ENCODE measurements around the gene ANKZF1. TPM values are rescaled to one million over a fixed set of nuclear protein-coding genes. Genes with fewer than 3 reads are reported as not detected.
A peak's percentile ranks its signal among the peaks of the same experiment; 100 is the strongest.

ANKZF1 gene
- total and polyA plus RNA-seq, 2 of the 8 experiments (the other 6 are each of a cell fraction or from before 2014, with no cell fraction given) = 32.5 to 50.1 TPM

DNA sequence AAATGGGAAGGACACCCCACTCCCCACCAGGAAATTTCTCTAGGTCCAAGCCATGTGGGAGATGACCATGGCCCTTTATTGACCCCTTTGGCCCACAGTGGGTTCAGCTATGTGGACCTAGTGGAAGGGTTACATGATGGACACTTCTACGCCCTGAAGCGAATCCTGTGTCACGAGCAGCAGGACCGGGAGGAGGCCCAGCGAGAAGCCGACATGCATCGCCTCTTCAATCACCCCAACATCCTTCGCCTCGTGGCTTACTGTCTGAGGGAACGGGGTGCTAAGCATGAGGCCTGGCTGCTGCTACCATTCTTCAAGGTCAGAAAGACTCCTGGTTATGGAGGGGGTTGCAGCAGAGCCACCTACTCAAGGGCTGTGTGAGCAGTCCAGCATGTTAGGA is 17.0 kb downstream of the ANKZF1 start:
- ChIA-PET CTCF (ENCODE audit: partially characterized antibody) (interaction anchor here (1.4 to 2.5 kb wide), 5 partner anchors 28 to 107 kb away, joined by 3 to 24 read pairs (median 7); partner anchors contain the start of gene DNAJB2), POLR2A (ENCODE audit: partially characterized antibody) (interaction anchor here (1.0 to 14.9 kb wide), 10 partner anchors 8 to 141 kb away, joined by 3 to 190 read pairs (median 5); partner anchors contain the start of genes ABCB6, ANKZF1, ATG9A and DNPEP)
- H2BK15ac ChIP-seq (ENCODE audit: low read length) = no peak overlapping the region
- H3K56ac ChIP-seq (replicated peaks; ENCODE audit: insufficient read length, low read depth, low read length) = no peak overlapping the region
- peak overlapping the region in 1 of 2 experiments; percentile 98; a peak in 1 of 4 replicates for H3K4me2 ChIP-seq (ENCODE audit: insufficient read depth in 1 of 2, low read depth in 2 of 2, low read length in 2 of 2)
- no peak for FAIRE-seq
- H4K20me1 ChIP-seq (replicated peaks in 1 of 2; ENCODE audit: control insufficient read depth in 1 of 2, insufficient read depth in 2 of 2, low read length in 2 of 2) = no peaks in the 10 kb centered on the region
- H3K9me3 ChIP-seq (ENCODE audit: insufficient read depth in 2 of 2, low read depth in 1 of 2, low read length in 1 of 2) = no peaks in the 10 kb centered on the region
- peaks cover 0 to 5% (median 3%) of the 10 kb centered on the region in 4 experiments; a peak in 3 of 7 replicates for H3K4me1 ChIP-seq (replicated peaks in 1 of 4; ENCODE audit: control insufficient read depth in 3 of 4, insufficient read depth in 4 of 4, low read length in 3 of 4)
- no peak overlapping the region for H3K4ac ChIP-seq (replicated peaks; ENCODE audit: insufficient read length, low read depth, low read length)
- DNase-seq (ENCODE audit: low read depth in 1 of 2, low spot score in 2 of 2) = no peak
- no peak for TF ChIP-seq KDM1A (IDR thresholded peaks at IDR 0.05; ENCODE audit: borderline replicate concordance, low read length)
- no peak for TF ChIP-seq ASH2L (IDR thresholded peaks at IDR 0.05; ENCODE audit: low read length)
- no peak for TF ChIP-seq SIRT6 (IDR thresholded peaks at IDR 0.05; ENCODE audit: low read length)
- TF ChIP-seq JUND (IDR thresholded peaks at IDR 0.05; ENCODE audit: low read length) = no peak
- TF ChIP-seq BCL11A (IDR thresholded peaks at IDR 0.05; ENCODE audit: low read depth in 2 of 2, low read length in 2 of 2) = no peak
- H2AFZ ChIP-seq (ENCODE audit: low read length) = no peak overlapping the region
- H2BK120ac ChIP-seq (replicated peaks; ENCODE audit: low read depth, low read length) = no peak overlapping the region
- H2AK5ac ChIP-seq (ENCODE audit: low read depth, low read length) = peak overlapping the region; percentile 28; the same call in 1 of the 2 replicates
- H3K27me3 ChIP-seq (replicated peaks in 1 of 4; ENCODE audit: control insufficient read depth in 3 of 4, extremely low read depth in 1 of 4, insufficient read depth in 3 of 4, low read length in 3 of 4) = 0 out of 7 replicates have a peak, but pooled peaks cover 0 to under 1% (median 0%) of the 10 kb centered on the region in 4 experiments
- no peak overlapping the region for H4K91ac ChIP-seq (replicated peaks; ENCODE audit: insufficient read length, low read length)
- no peak overlapping the region for H4K8ac ChIP-seq (ENCODE audit: extremely low read depth, insufficient read depth, low read length)
- H2BK12ac ChIP-seq (ENCODE audit: low read depth, low read length) = no peak overlapping the region; the same call in 1 of the 2 replicates
- H2BK5ac ChIP-seq (ENCODE audit: low read depth, low read length) = no peak overlapping the region
- peak overlapping the region in 2 of 4 experiments; percentile 74 to 81; a peak in 2 of 8 replicates for H3K4me3 ChIP-seq (ENCODE audit: extremely low read depth in 1 of 4, insufficient read depth in 2 of 4, low read depth in 3 of 4, low read length in 4 of 4)
- H3K23ac ChIP-seq (ENCODE audit: insufficient read length) = no peak overlapping the region
- peaks cover 0 to 5% of the 10 kb centered on the region in 2 experiments; a peak in 1 of 4 replicates for H3K79me2 ChIP-seq (ENCODE audit: control insufficient read depth in 1 of 2, insufficient read depth in 2 of 2, low read length in 2 of 2)
- 93% methylated on average over 10 of the region's 10 CpGs; no CpG with 5 or more reads in 1 of the 2 experiments for WGBS, 2 experiments (ENCODE audit: extremely low coverage in 1 of 2, insufficient coverage in 1 of 2, insufficient read length in 1 of 2, insufficient replicate concordance in 2 of 2, low coverage in 1 of 2, low lambda C conversion rate in 2 of 2, missing lambda C conversion rate in 1 of 2)
- H3K9ac ChIP-seq (replicated peaks in 1 of 4; ENCODE audit: extremely low read depth in 1 of 4, low read depth in 3 of 4, low read length in 3 of 4) = no peak overlapping the region
- peaks cover 0 to 9% (median 5%) of the 10 kb centered on the region in 4 experiments; a peak in 5 of 8 replicates for H3K36me3 ChIP-seq (ENCODE audit: control insufficient read depth in 2 of 4, insufficient read depth in 4 of 4, low read length in 3 of 4)
- H3K79me1 ChIP-seq (ENCODE audit: low read depth, low read length) = 0 out of 2 replicates have a peak, but pooled peaks cover 5% of the 10 kb centered on the region
- peaks cover 8% of the 10 kb centered on the region for H3K23me2 ChIP-seq (ENCODE audit: low read depth, low read length)
- H3K27ac ChIP-seq (ENCODE audit: low read depth, low read length) = no peak overlapping the region
- no peak overlapping the region for H3K14ac ChIP-seq (ENCODE audit: insufficient read length)
- no peak overlapping the region for H2BK20ac ChIP-seq (ENCODE audit: low read length)
- H4K5ac ChIP-seq (ENCODE audit: insufficient read length, low read depth, low read length) = no peak overlapping the region
- H3K18ac ChIP-seq (ENCODE audit: extremely low read depth, low read length) = no peak overlapping the region
